ENCODE data around the gene GEN1. TPM values are rescaled to one million over a fixed set of nuclear protein-coding genes. Genes with fewer than 3 reads are reported as not detected.

Gene GEN1
- total RNA-seq, 1 donor from 2014 or later: 43.5 TPM

DNA sequence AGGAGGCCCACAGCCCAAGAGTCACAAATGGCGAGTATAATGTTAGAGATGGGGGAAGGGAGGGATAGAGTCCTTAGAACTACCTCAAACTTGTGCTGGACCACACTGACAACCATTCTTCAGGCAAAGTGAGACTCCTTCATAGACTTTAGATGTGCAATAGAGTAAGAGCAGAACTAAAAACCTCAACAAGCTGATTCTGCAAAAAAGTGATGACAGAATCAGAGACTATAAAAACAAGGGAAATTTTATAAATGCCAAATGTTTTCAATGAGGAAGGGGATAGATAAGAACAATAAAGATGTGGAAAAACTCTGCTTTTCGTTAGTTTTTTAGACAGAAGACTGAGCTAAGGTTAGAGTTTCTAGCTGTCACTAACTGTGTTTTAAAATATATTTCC lies 18.1 kb upstream of the GEN1 start:
- no peak overlapping the region for H3K27ac Mint-ChIP-seq

GRCh38 chr2:17736989-17737388 lies 16.9 kb upstream of the GEN1 start:
- Mint-ChIP-seq H3K27me3 (ENCODE audit: insufficient read depth, low read depth) (peaks cover 2% of the 10 kb centered on the region), H3K4me3 (no peak overlapping the region), H3K9me3 (no peaks in the 10 kb centered on the region), H3K36me3 (peaks cover 19% of the 10 kb centered on the region), H3K4me1 (no peaks in the 10 kb centered on the region), H3K27ac (no peak overlapping the region)
- TF ChIP-seq EZH2 (IDR thresholded peaks at IDR 0.05) (no peak), CTCF (IDR thresholded peaks at IDR 0.05) (no peak), EZH2phosphoT487 (IDR thresholded peaks at IDR 0.05) (no peak)
- no peak overlapping the region for H3K4me3 ChIP-seq
- H3K27me3 ChIP-seq: no peaks in the 10 kb centered on the region
- H3F3A ChIP-seq (ENCODE audit: low read depth): no peaks in the 10 kb centered on the region
- DNase-seq (ENCODE audit: low spot score): no peak
- H3K36me3 ChIP-seq: peaks cover 10% of the 10 kb centered on the region
- no peak overlapping the region for H2AFZ ChIP-seq (replicated peaks)
- no peak overlapping the region for H3K4me2 ChIP-seq
- H3K9me3 ChIP-seq (ENCODE audit: low read depth): no peaks in the 10 kb centered on the region
- no peak overlapping the region for H3K9ac ChIP-seq
- no peaks in the 10 kb centered on the region for H4K20me1 ChIP-seq (ENCODE audit: low read depth)
- peaks cover 6% of the 10 kb centered on the region for H3K79me2 ChIP-seq (ENCODE audit: low read depth)
- H3K27ac ChIP-seq: no peak overlapping the region
- no peaks in the 10 kb centered on the region for H3K4me1 ChIP-seq

More for the DNA sequence above, 18.1 kb upstream of the GEN1 start:
- Histone ChIP-seq H3K27ac (no peak overlapping the region), H3F3A (ENCODE audit: low read depth) (no peaks in the 10 kb centered on the region), H3K4me1 (no peaks in the 10 kb centered on the region), H3K27me3 (no peaks in the 10 kb centered on the region), H3K36me3 (peaks cover 19% of the 10 kb centered on the region), H2AFZ (replicated peaks) (no peak overlapping the region), H3K4me3 (no peak overlapping the region), H4K20me1 (ENCODE audit: low read depth) (no peaks in the 10 kb centered on the region), H3K79me2 (ENCODE audit: low read depth) (peaks cover 6% of the 10 kb centered on the region), H3K9me3 (ENCODE audit: low read depth) (no peaks in the 10 kb centered on the region), H3K9ac (no peak overlapping the region), H3K4me2 (no peak overlapping the region)
- no peak for DNase-seq (ENCODE audit: low spot score)
- no peak overlapping the region for H3K4me3 Mint-ChIP-seq
- H3K9me3 Mint-ChIP-seq: no peaks in the 10 kb centered on the region
- TF ChIP-seq EZH2 (IDR thresholded peaks at IDR 0.05) (no peak), CTCF (IDR thresholded peaks at IDR 0.05) (no peak), EZH2phosphoT487 (IDR thresholded peaks at IDR 0.05) (no peak)
- H3K36me3 Mint-ChIP-seq: peaks cover 20% of the 10 kb centered on the region
- H3K4me1 Mint-ChIP-seq: no peaks in the 10 kb centered on the region
- H3K27me3 Mint-ChIP-seq (ENCODE audit: insufficient read depth, low read depth): peaks cover 2% of the 10 kb centered on the region

DNA sequence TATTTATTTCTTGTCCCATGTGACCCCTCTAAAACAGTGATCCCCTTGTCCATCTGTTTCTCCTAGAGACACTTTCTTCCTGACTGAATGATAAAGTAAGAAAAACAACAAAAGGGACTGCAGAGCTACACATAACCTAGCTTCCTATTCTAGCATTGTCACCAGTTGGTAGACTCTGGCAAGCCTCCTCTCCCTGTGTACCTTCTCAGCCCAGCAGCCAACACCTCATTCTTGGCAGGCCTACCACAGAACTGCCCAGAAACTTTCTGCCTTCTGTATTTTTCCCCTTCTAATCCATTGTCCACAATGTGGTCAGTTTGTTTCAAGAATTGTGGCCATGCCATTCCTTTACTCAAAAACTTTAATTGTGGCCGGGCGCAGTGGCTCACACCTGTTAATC lies 13.7 kb upstream of the GEN1 start:
- TF ChIP-seq EZH2phosphoT487 (IDR thresholded peaks at IDR 0.05) (no peak), EZH2 (IDR thresholded peaks at IDR 0.05) (no peak), CTCF (IDR thresholded peaks at IDR 0.05) (no peak)
- Histone ChIP-seq H3K4me3 (no peak overlapping the region), H4K20me1 (ENCODE audit: low read depth) (no peaks in the 10 kb centered on the region), H3K4me1 (no peaks in the 10 kb centered on the region), H3K79me2 (ENCODE audit: low read depth) (peaks cover 13% of the 10 kb centered on the region), H3K36me3 (peaks cover 8% of the 10 kb centered on the region), H3K27me3 (no peaks in the 10 kb centered on the region), H3K4me2 (no peak overlapping the region), H3F3A (ENCODE audit: low read depth) (no peaks in the 10 kb centered on the region), H3K9ac (no peak overlapping the region), H3K27ac (no peak overlapping the region), H3K9me3 (ENCODE audit: low read depth) (no peaks in the 10 kb centered on the region), H2AFZ (replicated peaks) (no peak overlapping the region)
- Mint-ChIP-seq H3K4me1 (no peaks in the 10 kb centered on the region), H3K4me3 (no peak overlapping the region), H3K36me3 (peaks cover 23% of the 10 kb centered on the region), H3K27ac (no peak overlapping the region), H3K27me3 (ENCODE audit: insufficient read depth, low read depth) (no peaks in the 10 kb centered on the region), H3K9me3 (no peaks in the 10 kb centered on the region)
- no peak for DNase-seq (ENCODE audit: low spot score)
